Smooth muscle cell (in vitro differentiated cells): Measurements from ENCODE around the gene CES3. TPM values are rescaled to one million over a fixed set of nuclear protein-coding genes. Genes with fewer than 3 reads are reported as not detected.
A peak's percentile ranks its signal among the peaks of the same experiment; 100 is the strongest.

Experiments used
- DNase-seq: peaks from one replicate; lab custom pipeline; 2025; ENCODE audit not compliant: unreplicated experiment; lab: John Stamatoyannopoulos, UW
- H2AFZ ChIP-seq: fragments of 200-600 bp; sonication (generic); 2 replicates; pipeline ENCODE4 v1.6.0; 2016; ENCODE audit warnings: antibody characterized with exemption, low read depth, mild to moderate bottlenecking
- H3F3A ChIP-seq: fragments of 200-600 bp; sonication (generic); 2 replicates; pipeline ENCODE4 v1.6.0; 2017; ENCODE audit warnings: antibody characterized with exemption, low read depth
- H3K27ac ChIP-seq: fragments of 200-600 bp; sonication (generic); 2 replicates; pipeline ENCODE4 v1.5.1; 2016; ENCODE audit warnings: low read depth, mild to moderate bottlenecking
- H3K27me3 ChIP-seq: fragments of 200-600 bp; sonication (generic); 2 replicates; pipeline ENCODE4 v1.6.1; 2016; ENCODE audit warnings: low read depth, mild to moderate bottlenecking
- H3K36me3 ChIP-seq: fragments of 200-600 bp; sonication (generic); 2 replicates; pipeline ENCODE4 v1.5.1; 2016; ENCODE audit warnings: low read depth
- H3K4me1 ChIP-seq: fragments of 200-600 bp; sonication (generic); 2 replicates; pipeline ENCODE4 v1.5.1; 2016; ENCODE audit warnings: low read depth
- H3K4me2 ChIP-seq: fragments of 200-600 bp; sonication (generic); 2 replicates; pipeline ENCODE4 v1.6.0; 2016; ENCODE audit warnings: mild to moderate bottlenecking
- H3K4me3 ChIP-seq: fragments of 200-600 bp; sonication (generic); 2 replicates; pipeline ENCODE4 v1.5.1; 2016; ENCODE audit warnings: mild to moderate bottlenecking
- H3K79me2 ChIP-seq: fragments of 200-600 bp; sonication (generic); 2 replicates; pipeline ENCODE4 v1.6.0; 2016; ENCODE audit warnings: low read depth, mild to moderate bottlenecking
- H3K9ac ChIP-seq: fragments of 200-600 bp; sonication (generic); 2 replicates; pipeline ENCODE4 v1.6.0; 2016; ENCODE audit warnings: low read depth
- H3K9me3 ChIP-seq: fragments of 200-600 bp; sonication (generic); replicated peaks from 2 replicates; pipeline ENCODE4 v1.5.1; 2016; ENCODE audit warnings: low read depth
- H4K20me1 ChIP-seq: fragments of 200-600 bp; sonication (generic); 2 replicates; pipeline ENCODE4 v1.6.0; 2016; ENCODE audit warnings: low read depth
- CTCF ChIP-seq: fragments of 200-600 bp; sonication (generic); IDR thresholded peaks from 2 replicates; pipeline ENCODE4 v1.5.1; 2017; ENCODE audit warnings: borderline replicate concordance, mild to moderate bottlenecking, antibody characterized with exemption; ENCODE audit not compliant: insufficient read depth, poor library complexity, severe bottlenecking
- WGBS: methylation state at CpG from one replicate; pipeline ENCODE4 v1.1.7; 2016; ENCODE audit warnings: low lambda C conversion rate; 5-methylcytosine and 5-hydroxymethylcytosine counted together
- polyA plus RNA-seq: library from polyadenylated mRNA; unstranded; fragments of >200 nt; fragmentation: Nextera tagmentation; extraction: Ambion mirVana; gene quantifications from 2 replicates; pipeline ENCODE4 v1.2.1, GENCODE V29; 2016
- small RNA-seq: library from RNA; depleted of rRNA; stranded (forward); fragments of <200 nt; gene quantifications from one replicate; pipeline ENCODE3, GENCODE V24; 2014
- total RNA-seq: library from RNA; depleted of rRNA; stranded (reverse); fragments of >200 nt; gene quantifications from 2 replicates; pipeline ENCODE4 v1.2.3, GENCODE V29; 2014

Gene CES3
- total and polyA plus RNA-seq, 2 experiments from 2014 or later: 0.22 TPM; not detected in 1

DNA sequence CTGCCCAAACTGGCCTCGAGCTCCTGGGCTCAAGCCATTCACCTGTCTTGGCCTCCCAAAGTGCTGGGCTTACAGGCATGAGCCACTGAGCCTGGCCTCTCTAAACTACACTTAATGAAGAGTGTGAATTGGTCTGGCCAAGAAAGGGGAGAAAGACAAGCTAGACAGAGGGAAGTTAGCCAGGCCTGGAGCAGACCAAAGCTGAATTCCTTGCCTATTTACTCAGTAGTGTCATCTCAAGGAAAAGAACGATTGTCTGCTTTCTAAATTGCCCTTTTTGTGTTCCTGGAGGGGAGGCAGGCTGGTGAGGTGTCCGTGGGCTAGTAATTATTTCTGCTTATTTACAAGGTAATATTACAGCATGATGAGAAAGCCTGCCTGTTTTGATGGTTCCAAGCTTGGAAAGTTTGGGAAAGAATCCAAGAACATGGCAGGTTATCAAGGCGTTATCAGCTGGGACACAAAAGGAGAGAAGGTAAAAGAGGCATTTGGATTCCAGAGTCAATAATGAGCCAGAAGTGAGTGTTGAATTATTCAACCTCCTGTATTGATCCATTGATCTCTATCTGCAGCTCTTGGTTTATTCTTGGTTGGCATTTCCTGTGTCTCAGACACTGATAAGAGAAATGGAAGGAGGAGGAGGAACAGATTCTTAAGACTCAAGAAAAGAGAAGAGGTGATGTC lies 61.6 kb downstream of the CES3 start:
- 43% methylated on average over 4 of the region's 4 CpGs for WGBS
- H3K4me2 ChIP-seq: peak overlapping the region; percentile 36

GRCh38 chr16:67023689-67024088 lies 62.6 kb downstream of the CES3 start:
- no peak overlapping the region for H2AFZ ChIP-seq
- no peaks in the 10 kb centered on the region for H3K79me2 ChIP-seq
- 100% methylated on average over 1 of the region's 1 CpG for WGBS
- no peaks in the 10 kb centered on the region for H3K27me3 ChIP-seq
- no peak overlapping the region for H3K4me3 ChIP-seq
- H3K36me3 ChIP-seq: no peaks in the 10 kb centered on the region
- no peak overlapping the region for H3K4me2 ChIP-seq
- TF ChIP-seq CTCF: no peak
- no peak overlapping the region for H3K9ac ChIP-seq
- H3K27ac ChIP-seq: no peak overlapping the region
- H3F3A ChIP-seq: peaks cover 7% of the 10 kb centered on the region
- no peak for DNase-seq
- peaks cover 8% of the 10 kb centered on the region for H3K4me1 ChIP-seq
- no peaks in the 10 kb centered on the region for H4K20me1 ChIP-seq
- no peaks in the 10 kb centered on the region for H3K9me3 ChIP-seq

More for the DNA sequence above, 61.6 kb downstream of the CES3 start:
- H3K4me3 ChIP-seq: no peak overlapping the region
- peaks cover 7% of the 10 kb centered on the region for H3F3A ChIP-seq
- no peak for TF ChIP-seq CTCF
- H3K9me3 ChIP-seq: no peaks in the 10 kb centered on the region
- no peaks in the 10 kb centered on the region for H3K27me3 ChIP-seq
- DNase-seq: no peak
- no peaks in the 10 kb centered on the region for H4K20me1 ChIP-seq
- H3K79me2 ChIP-seq: no peaks in the 10 kb centered on the region
- H2AFZ ChIP-seq: no peak overlapping the region
- H3K36me3 ChIP-seq: no peaks in the 10 kb centered on the region
- H3K27ac ChIP-seq: peak overlapping the region; percentile 42
- H3K4me1 ChIP-seq: peaks cover 8% of the 10 kb centered on the region
- H3K9ac ChIP-seq: no peak overlapping the region

Small RNAs within 50 kb of the gene (small RNA-seq; reads per million reads assigned to genes)
- not detected for gene RN7SL543P

Other genes starting within 250 kb of the CES3 start
- gene DYNC1LI2, start 209.7 kb upstream of the CES3 start, total RNA-seq: 74.1 and 101 TPM in 2 replicates
- gene DYNC1LI2, start 209.7 kb upstream of the CES3 start, polyA plus RNA-seq: 90.8 and 134 TPM in 2 replicates
- not detected in 2 replicates for gene TERB1, start 159.7 kb upstream of the CES3 start, total RNA-seq
- gene TERB1, start 159.7 kb upstream of the CES3 start, polyA plus RNA-seq: not detected in 2 replicates
- gene NAE1, start 130.3 kb upstream of the CES3 start, total RNA-seq: 68.4 and 70.7 TPM in 2 replicates
- 55.1 and 59.4 TPM in 2 replicates for gene NAE1, start 130.3 kb upstream of the CES3 start, polyA plus RNA-seq
- gene CA7, start 116.9 kb upstream of the CES3 start, total RNA-seq: not detected in 2 replicates
- not detected in 2 replicates for gene CA7, start 116.9 kb upstream of the CES3 start, polyA plus RNA-seq
- 3.2 and 5.7 TPM in 2 replicates for gene PDP2, start 80.8 kb upstream of the CES3 start, total RNA-seq
- gene PDP2, start 80.8 kb upstream of the CES3 start, polyA plus RNA-seq: 1.1 and 1.5 TPM in 2 replicates
- not detected in 2 replicates for gene CDH16, start 42.4 kb upstream of the CES3 start, total RNA-seq
- gene CDH16, start 42.4 kb upstream of the CES3 start, polyA plus RNA-seq: not detected in 2 replicates
- gene RRAD, start 35.7 kb upstream of the CES3 start, total RNA-seq: 7.6 and 11.7 TPM in 2 replicates
- 27.5 and 37.5 TPM in 2 replicates for gene RRAD, start 35.7 kb upstream of the CES3 start, polyA plus RNA-seq
- 114 and 141 TPM in 2 replicates for gene CIAO2B, start 26.9 kb upstream of the CES3 start, total RNA-seq
- 173 and 176 TPM in 2 replicates for gene CIAO2B, start 26.9 kb upstream of the CES3 start, polyA plus RNA-seq
- 12.1 and 15.7 TPM in 2 replicates for gene CES2, start 25.8 kb upstream of the CES3 start, total RNA-seq
- gene CES2, start 25.8 kb upstream of the CES3 start, polyA plus RNA-seq: 26.9 and 34.3 TPM in 2 replicates
- 0.63 and 1.6 TPM in 2 replicates for gene CES4A, start 27.3 kb downstream of the CES3 start, total RNA-seq
- gene CES4A, start 27.3 kb downstream of the CES3 start, polyA plus RNA-seq: 0.93 and 2.3 TPM in 2 replicates
- gene CBFB, start 67.9 kb downstream of the CES3 start, total RNA-seq: 41.1 and 53.9 TPM in 2 replicates
- 40.2 and 50.9 TPM in 2 replicates for gene CBFB, start 67.9 kb downstream of the CES3 start, polyA plus RNA-seq
- 15.5 and 30.2 TPM in 2 replicates for gene PHAF1, start 148.7 kb downstream of the CES3 start, total RNA-seq
- gene PHAF1, start 148.7 kb downstream of the CES3 start, polyA plus RNA-seq: 15.5 and 24.5 TPM in 2 replicates
- gene B3GNT9, start 189.7 kb downstream of the CES3 start, total RNA-seq: 29.9 and 30.7 TPM in 2 replicates
- gene B3GNT9, start 189.7 kb downstream of the CES3 start, polyA plus RNA-seq: 35.5 and 39.3 TPM in 2 replicates
- gene TRADD, start 198.6 kb downstream of the CES3 start, total RNA-seq: 11.8 and 12.5 TPM in 2 replicates
- 27.2 and 35.4 TPM in 2 replicates for gene TRADD, start 198.6 kb downstream of the CES3 start, polyA plus RNA-seq
- 1.9 and 7.7 TPM in 2 replicates for gene FBXL8, start 198.7 kb downstream of the CES3 start, total RNA-seq
- 12.0 and 13.5 TPM in 2 replicates for gene FBXL8, start 198.7 kb downstream of the CES3 start, polyA plus RNA-seq
- gene HSF4, start 203.5 kb downstream of the CES3 start, total RNA-seq: 2.9 and 6.1 TPM in 2 replicates
- 2.9 and 3.9 TPM in 2 replicates for gene HSF4, start 203.5 kb downstream of the CES3 start, polyA plus RNA-seq
- 13.9 and 33.0 TPM in 2 replicates for gene NOL3, start 209.3 kb downstream of the CES3 start, total RNA-seq
- 36.4 and 47.8 TPM in 2 replicates for gene NOL3, start 209.3 kb downstream of the CES3 start, polyA plus RNA-seq
- 24.0 and 31.8 TPM in 2 replicates for gene MATCAP1, start 222.7 kb downstream of the CES3 start, total RNA-seq
- 24.7 and 28.5 TPM in 2 replicates for gene MATCAP1, start 222.7 kb downstream of the CES3 start, polyA plus RNA-seq
- not detected in 2 replicates for gene EXOC3L1, start 228.9 kb downstream of the CES3 start, total RNA-seq
- 0.51 and 0.84 TPM in 2 replicates for gene EXOC3L1, start 228.9 kb downstream of the CES3 start, polyA plus RNA-seq
- 50.1 and 53.8 TPM in 2 replicates for gene E2F4, start 230.9 kb downstream of the CES3 start, total RNA-seq
- 49.9 and 60.9 TPM in 2 replicates for gene E2F4, start 230.9 kb downstream of the CES3 start, polyA plus RNA-seq
- 3.8 and 6.7 TPM in 2 replicates for gene ELMO3, start 237.9 kb downstream of the CES3 start, total RNA-seq
- 2.2 and 7.8 TPM in 2 replicates for gene ELMO3, start 237.9 kb downstream of the CES3 start, polyA plus RNA-seq